ENCODE measurements around the gene PDE10A.

DNA sequence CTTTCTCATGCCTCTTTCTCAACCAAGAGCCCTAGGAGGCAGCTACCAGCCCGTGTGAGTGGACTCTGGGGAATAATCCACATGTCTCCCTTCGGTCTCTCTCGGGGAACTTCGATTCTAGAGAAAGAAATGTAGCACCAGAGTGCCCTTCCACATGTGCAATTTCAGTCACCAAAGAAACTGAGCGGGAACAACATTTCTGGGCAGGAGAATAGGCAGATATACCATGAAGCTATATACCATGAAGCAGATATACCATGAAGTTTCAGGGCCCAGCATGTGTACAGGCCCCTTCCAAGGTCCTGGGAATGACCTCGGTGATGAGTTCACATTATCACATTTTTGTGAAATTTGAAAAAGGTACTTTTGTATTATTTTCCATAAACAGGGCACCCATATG, 60.8 kb downstream of the PDE10A start:
- TF ChIP-seq, protein P1, sequence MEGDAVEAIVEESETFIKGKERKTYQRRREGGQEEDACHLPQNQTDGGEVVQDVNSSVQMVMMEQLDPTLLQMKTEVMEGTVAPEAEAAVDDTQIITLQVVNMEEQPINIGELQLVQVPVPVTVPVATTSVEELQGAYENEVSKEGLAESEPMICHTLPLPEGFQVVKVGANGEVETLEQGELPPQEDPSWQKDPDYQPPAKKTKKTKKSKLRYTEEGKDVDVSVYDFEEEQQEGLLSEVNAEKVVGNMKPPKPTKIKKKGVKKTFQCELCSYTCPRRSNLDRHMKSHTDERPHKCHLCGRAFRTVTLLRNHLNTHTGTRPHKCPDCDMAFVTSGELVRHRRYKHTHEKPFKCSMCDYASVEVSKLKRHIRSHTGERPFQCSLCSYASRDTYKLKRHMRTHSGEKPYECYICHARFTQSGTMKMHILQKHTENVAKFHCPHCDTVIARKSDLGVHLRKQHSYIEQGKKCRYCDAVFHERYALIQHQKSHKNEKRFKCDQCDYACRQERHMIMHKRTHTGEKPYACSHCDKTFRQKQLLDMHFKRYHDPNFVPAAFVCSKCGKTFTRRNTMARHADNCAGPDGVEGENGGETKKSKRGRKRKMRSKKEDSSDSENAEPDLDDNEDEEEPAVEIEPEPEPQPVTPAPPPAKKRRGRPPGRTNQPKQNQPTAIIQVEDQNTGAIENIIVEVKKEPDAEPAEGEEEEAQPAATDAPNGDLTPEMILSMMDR (IDR thresholded peaks at IDR 0.05; ENCODE audit: poor library complexity), result no peak
- TF ChIP-seq EZH2 (IDR thresholded peaks at IDR 0.05; ENCODE audit: borderline replicate concordance) (no peak), EZH2phosphoT487 (IDR thresholded peaks at IDR 0.05; ENCODE audit: low read depth, severe bottlenecking, unreplicated experiment) (no peak)
